Amniotic stem cell (primary cell): Measurements from ENCODE around the gene CD74.
A peak's percentile ranks its signal among the peaks of the same experiment; 100 is the strongest.

ENCODE experiments used
- DNase-seq: peaks from one replicate; lab custom pipeline; 2025; lab: John Stamatoyannopoulos, UW

The CD74 gene

GRCh38 chr5:150409638-150410523, 2.8 kb downstream of the CD74 start:
- peak; percentile 86 for DNase-seq

DNA sequence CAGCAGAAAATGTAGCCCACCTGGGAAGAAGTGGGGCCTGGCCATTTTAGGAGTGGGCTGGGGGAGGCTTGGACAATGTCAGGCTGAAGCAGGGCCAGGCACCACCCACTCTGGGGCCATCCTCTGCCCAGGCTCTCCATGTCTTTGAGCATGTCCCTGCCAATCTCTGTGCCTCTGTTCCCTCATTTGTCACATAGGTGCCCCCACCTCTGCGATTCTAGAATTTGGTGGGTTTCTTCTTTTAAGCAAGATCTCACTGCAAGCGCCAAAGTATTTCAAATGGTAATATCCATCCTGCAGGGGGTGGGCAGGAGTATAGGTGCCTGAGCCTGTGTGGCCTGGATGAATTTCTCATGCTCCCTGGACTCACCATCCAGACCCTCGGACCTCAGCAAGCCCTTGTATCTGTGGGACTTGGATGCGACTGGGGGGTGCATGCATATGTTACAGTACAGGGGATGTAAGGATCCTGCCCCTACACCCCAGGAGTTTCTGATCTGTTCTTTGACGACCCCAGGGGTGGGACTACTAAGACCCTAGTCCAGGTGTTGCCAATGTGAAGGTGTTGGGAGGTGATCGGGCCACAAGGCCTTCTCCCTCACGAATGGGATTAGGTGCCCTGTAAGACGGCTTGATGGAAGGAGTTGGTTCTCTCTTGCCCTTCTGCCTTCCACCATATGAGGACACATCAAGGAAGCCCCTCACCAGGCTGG, 4.3 kb downstream of the CD74 start:
- DNase-seq: no peak

GRCh38 chr5:150407096-150407720, 5.5 kb downstream of the CD74 start:
- no peak for DNase-seq

GRCh38 chr5:150406723-150407095, 6.0 kb downstream of the CD74 start:
- no peak for DNase-seq

DNA sequence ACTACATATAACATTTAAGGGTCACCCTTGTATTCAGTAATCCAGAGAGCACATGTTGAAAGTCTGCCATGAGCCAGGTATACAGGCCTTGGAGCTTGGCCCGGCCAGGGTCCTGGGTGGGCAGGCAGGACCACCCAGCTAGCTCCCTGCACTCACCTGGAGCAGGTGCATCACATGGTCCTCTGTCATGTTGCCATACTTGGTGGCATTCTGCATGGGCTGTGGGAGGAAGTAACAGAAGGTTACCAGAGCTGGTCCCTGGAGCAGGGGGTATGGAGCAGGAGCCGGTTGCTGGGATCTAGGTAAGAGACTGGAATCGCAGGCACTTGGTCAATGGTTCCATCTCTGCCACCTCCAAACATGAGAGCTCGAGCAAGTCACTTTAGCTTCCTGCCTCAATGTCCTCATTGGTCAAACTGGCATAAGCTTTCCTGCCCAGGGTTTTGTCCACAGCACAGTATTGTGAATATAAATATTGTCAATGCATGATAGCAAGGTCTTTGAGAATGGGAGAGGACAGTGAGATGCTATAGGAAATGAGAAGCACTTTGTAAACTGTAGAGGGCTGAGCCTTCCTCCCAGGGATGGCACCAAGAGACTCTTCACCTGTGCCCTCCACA, 6.5 kb downstream of the CD74 start:
- DNase-seq: no peak

DNA sequence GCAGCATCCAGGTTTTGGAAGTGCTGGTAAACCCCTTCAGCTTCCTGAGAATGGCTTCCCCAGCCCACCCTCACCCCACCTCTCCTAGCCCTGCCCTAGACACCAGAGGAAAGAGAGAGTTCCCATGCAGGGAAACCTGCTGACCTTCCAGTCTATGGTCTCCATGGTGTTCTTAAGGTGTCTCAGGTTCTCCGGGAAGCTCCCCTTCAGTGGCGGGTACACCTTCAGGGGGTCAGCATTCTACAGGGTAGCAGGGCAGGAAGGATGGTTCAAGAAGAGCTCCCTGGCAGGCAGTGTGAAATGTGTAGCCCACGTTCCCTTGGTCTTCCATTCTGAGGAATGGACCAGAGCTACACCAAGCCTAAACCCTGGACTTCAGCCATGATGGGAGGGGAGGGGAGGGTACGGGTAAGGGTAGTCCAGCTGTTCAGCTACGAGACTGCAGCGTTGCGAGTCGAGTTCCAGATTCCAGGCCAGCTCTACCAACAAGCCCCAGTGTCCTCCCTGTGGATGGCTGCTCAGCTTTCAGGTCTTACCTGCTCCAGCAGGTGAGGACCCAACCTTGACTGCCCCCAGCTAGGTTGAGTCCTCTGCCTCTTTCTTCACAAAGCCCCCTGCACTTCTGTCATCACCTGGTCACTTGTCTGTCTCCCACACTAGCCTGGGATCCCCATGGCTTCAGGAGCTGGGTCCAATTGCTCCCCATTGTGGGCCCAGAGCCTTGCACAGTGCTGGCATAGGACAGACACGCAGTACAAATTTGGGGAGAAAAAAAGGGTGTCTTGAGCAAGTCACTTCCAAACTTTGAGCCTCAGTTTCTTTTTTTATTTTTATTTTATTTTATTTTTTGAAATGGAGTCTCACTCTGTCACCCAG, 7.5 kb downstream of the CD74 start:
- no peak for DNase-seq

DNA sequence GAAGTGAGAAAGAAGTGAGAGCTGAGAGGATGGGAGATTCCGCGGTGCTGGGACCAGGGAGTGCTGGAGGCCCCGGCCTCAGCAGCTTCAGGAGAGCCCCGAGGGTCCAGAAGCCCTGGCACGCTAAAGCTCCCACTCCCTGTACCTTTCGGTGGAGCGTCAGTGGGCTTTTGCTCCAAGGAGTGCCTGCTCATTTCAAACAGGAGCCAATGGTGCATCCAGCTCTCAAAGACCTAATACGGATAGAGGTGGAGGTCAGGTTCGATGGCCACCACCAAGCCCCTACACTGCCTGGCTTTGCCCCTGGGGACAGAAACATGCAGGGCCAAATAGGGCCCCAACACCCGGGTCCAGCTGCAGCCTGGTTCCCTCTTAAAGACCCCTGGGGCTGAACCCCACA, 8.2 kb downstream of the CD74 start:
- DNase-seq: no peak

GRCh38 chr5:150404121-150404520, 8.6 kb downstream of the CD74 start:
- no peak for DNase-seq

- DNase-seq: no peak
These were observed 9.8 kb downstream of the CD74 start for GRCh38 chr5:150402901-150403342.

GRCh38 chr5:150402229-150402773, 10.4 kb downstream of the CD74 start:
- no peak for DNase-seq

- DNase-seq: no peak
These were observed 11.1 kb downstream of the CD74 start for GRCh38 chr5:150401376-150402228.

DNA sequence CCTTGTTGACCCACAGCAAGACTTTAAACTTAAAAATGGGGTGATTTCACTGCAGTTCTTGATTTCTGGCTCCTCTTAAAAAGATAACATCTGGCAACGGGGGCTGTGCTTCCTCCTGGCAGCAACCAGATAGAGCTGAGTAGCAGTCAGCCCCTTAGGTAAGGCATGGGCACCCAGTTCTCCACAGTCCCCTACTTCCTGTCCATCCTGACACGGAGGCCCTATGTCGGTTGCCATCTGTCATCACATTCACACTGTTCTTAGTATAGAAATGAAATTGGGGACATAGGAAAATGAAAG, 11.7 kb downstream of the CD74 start:
- DNase-seq: no peak

GRCh38 chr5:150400316-150401075, 12.2 kb downstream of the CD74 start:
- DNase-seq: no peak

DNA sequence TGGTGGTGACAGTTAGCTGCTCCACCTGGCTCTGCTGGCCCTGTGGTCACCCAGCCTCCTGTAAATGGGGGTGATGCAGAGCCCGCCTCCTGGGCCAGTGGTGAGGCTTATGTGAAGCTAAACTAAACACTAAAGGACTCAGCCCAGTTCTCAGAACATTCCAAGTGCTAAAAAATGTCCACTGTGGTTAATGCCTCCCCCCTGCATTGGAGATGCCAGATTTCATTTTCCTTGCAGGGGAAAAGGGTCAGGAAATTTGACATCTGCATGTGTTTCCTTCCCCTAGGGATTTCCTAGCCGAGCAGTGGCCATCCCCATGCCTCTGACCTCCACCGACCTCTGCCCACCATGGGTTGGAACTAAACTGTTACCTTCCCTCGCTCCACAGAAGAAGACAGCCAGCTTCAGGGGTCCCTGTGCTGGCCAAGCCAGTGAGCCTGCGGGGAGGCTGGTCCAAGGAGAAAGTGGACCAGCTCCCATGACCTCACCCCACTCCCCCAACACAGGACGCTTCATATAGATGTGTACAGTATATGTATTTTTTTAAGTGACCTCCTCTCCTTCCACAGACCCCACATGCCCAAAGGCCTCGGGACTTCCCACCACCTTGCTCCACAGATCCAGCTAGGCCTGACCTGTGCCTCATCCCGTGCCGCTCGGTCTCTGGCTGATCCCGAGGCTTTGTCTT, 13.0 kb downstream of the CD74 start:
- DNase-seq: no peak

GRCh38 chr5:150398722-150399523, 13.8 kb downstream of the CD74 start:
- DNase-seq: no peak

GRCh38 chr5:150397782-150398721, 14.7 kb downstream of the CD74 start:
- no peak for DNase-seq
